Measurements from ENCODE around the gene ELOB. TPM values are rescaled to one million over a fixed set of nuclear protein-coding genes. Genes with fewer than 3 reads are reported as not detected.
A peak's percentile ranks its signal among the peaks of the same experiment; 100 is the strongest.

The ELOB gene
- total RNA-seq, 2 donors from 2014 or later = 121 to 131 TPM

- H3K27me3 Mint-ChIP-seq = no peaks in the 10 kb centered on the region
- no peaks in the 10 kb centered on the region for H3K9me3 ChIP-seq (ENCODE audit: control insufficient read depth, low read length, poor library complexity, severe bottlenecking)
- peaks cover 41% of the 10 kb centered on the region for H3K4me1 Mint-ChIP-seq
- no peak overlapping the region for H3K4me3 Mint-ChIP-seq
- no peak for DNase-seq
- peak overlapping the region; percentile 67 for H3K27ac Mint-ChIP-seq
- peaks cover 3% of the 10 kb centered on the region for H3K36me3 Mint-ChIP-seq (ENCODE audit: low read depth)
- no peak for ATAC-seq
Measured at GRCh38 chr16:2774161-2774891, 2.8 kb downstream of the ELOB start.

- H3K9me3 ChIP-seq (ENCODE audit: control insufficient read depth, low read length, poor library complexity, severe bottlenecking) = no peaks in the 10 kb centered on the region
- Mint-ChIP-seq H3K36me3 (ENCODE audit: low read depth) (peaks cover 3% of the 10 kb centered on the region), H3K4me3 (peak overlapping the region; percentile 15), H3K4me1 (peaks cover 43% of the 10 kb centered on the region), H3K27ac (peak overlapping the region; percentile 67), H3K27me3 (no peaks in the 10 kb centered on the region)
- ATAC-seq = no peak
- no peak for DNase-seq
Measured at GRCh38 chr16:2773188-2773968, 3.7 kb downstream of the ELOB start.

GRCh38 chr16:2771496-2772402, 5.3 kb downstream of the ELOB start:
- peaks cover 41% of the 10 kb centered on the region for H3K4me1 Mint-ChIP-seq
- H3K4me3 Mint-ChIP-seq = peak overlapping the region; percentile 45
- no peaks in the 10 kb centered on the region for H3K9me3 ChIP-seq (ENCODE audit: control insufficient read depth, low read length, poor library complexity, severe bottlenecking)
- no peaks in the 10 kb centered on the region for H3K27me3 Mint-ChIP-seq
- H3K36me3 Mint-ChIP-seq (ENCODE audit: low read depth) = peaks cover 7% of the 10 kb centered on the region
- no peak for ATAC-seq
- no peak for DNase-seq
- H3K27ac Mint-ChIP-seq = peak overlapping the region; percentile 89

- Mint-ChIP-seq H3K4me3 (peak overlapping the region; percentile 71), H3K4me1 (peaks cover 43% of the 10 kb centered on the region), H3K27ac (peak overlapping the region; percentile 89), H3K27me3 (no peaks in the 10 kb centered on the region), H3K36me3 (ENCODE audit: low read depth) (peaks cover 7% of the 10 kb centered on the region)
- no peaks in the 10 kb centered on the region for H3K9me3 ChIP-seq (ENCODE audit: control insufficient read depth, low read length, poor library complexity, severe bottlenecking)
- ATAC-seq (peak; percentile 35), DNase-seq (no peak)
Measured at GRCh38 chr16:2770057-2770951, 6.8 kb downstream of the ELOB start.

GRCh38 chr16:2769675-2770056, 7.4 kb downstream of the ELOB start:
- H3K4me1 Mint-ChIP-seq = peaks cover 43% of the 10 kb centered on the region
- H3K36me3 Mint-ChIP-seq (ENCODE audit: low read depth) = peaks cover 7% of the 10 kb centered on the region
- no peak for DNase-seq
- H3K9me3 ChIP-seq (ENCODE audit: control insufficient read depth, low read length, poor library complexity, severe bottlenecking) = no peaks in the 10 kb centered on the region
- H3K27ac Mint-ChIP-seq = peak overlapping the region; percentile 89
- peak overlapping the region; percentile 71 for H3K4me3 Mint-ChIP-seq
- ATAC-seq = no peak
- H3K27me3 Mint-ChIP-seq = no peaks in the 10 kb centered on the region

- no peaks in the 10 kb centered on the region for H3K9me3 ChIP-seq (ENCODE audit: control insufficient read depth, low read length, poor library complexity, severe bottlenecking)
- DNase-seq (no peak), ATAC-seq (no peak)
- Mint-ChIP-seq H3K36me3 (ENCODE audit: low read depth) (peaks cover 7% of the 10 kb centered on the region), H3K27ac (peak overlapping the region; percentile 89), H3K4me3 (peak overlapping the region; percentile 71), H3K27me3 (no peaks in the 10 kb centered on the region), H3K4me1 (peaks cover 41% of the 10 kb centered on the region)
Measured at GRCh38 chr16:2769100-2769529, 8.0 kb downstream of the ELOB start.

GRCh38 chr16:2768403-2769089, 8.5 kb downstream of the ELOB start:
- DNase-seq (no peak), ATAC-seq (no peak)
- Mint-ChIP-seq H3K4me3 (peak overlapping the region; percentile 71), H3K36me3 (ENCODE audit: low read depth) (peaks cover 9% of the 10 kb centered on the region), H3K27ac (peak overlapping the region; percentile 89), H3K4me1 (peaks cover 41% of the 10 kb centered on the region), H3K27me3 (no peaks in the 10 kb centered on the region)
- H3K9me3 ChIP-seq (ENCODE audit: control insufficient read depth, low read length, poor library complexity, severe bottlenecking) = no peaks in the 10 kb centered on the region

GRCh38 chr16:2767891-2768290, 9.2 kb downstream of the ELOB start:
- peak overlapping the region; percentile 89 for H3K27ac Mint-ChIP-seq
- H3K4me3 Mint-ChIP-seq = peak overlapping the region; percentile 58
- H3K36me3 Mint-ChIP-seq (ENCODE audit: low read depth) = peaks cover 14% of the 10 kb centered on the region
- ATAC-seq (no peak), DNase-seq (no peak)
- peaks cover 42% of the 10 kb centered on the region for H3K4me1 Mint-ChIP-seq
- H3K9me3 ChIP-seq (ENCODE audit: control insufficient read depth, low read length, poor library complexity, severe bottlenecking) = no peaks in the 10 kb centered on the region
- H3K27me3 Mint-ChIP-seq = no peaks in the 10 kb centered on the region

GRCh38 chr16:2767140-2767731, 9.8 kb downstream of the ELOB start:
- H3K9me3 ChIP-seq (ENCODE audit: control insufficient read depth, low read length, poor library complexity, severe bottlenecking) = no peaks in the 10 kb centered on the region
- DNase-seq = no peak
- Mint-ChIP-seq H3K36me3 (ENCODE audit: low read depth) (peaks cover 15% of the 10 kb centered on the region), H3K27ac (peak overlapping the region; percentile 89), H3K27me3 (no peaks in the 10 kb centered on the region), H3K4me1 (peaks cover 43% of the 10 kb centered on the region), H3K4me3 (peak overlapping the region; percentile 33)
- ATAC-seq = no peak

- no peaks in the 10 kb centered on the region for H3K9me3 ChIP-seq (ENCODE audit: control insufficient read depth, low read length, poor library complexity, severe bottlenecking)
- Mint-ChIP-seq H3K4me3 (peak overlapping the region; percentile 74), H3K27ac (peak overlapping the region; percentile 89), H3K4me1 (peaks cover 41% of the 10 kb centered on the region), H3K36me3 (ENCODE audit: low read depth) (peaks cover 18% of the 10 kb centered on the region), H3K27me3 (no peaks in the 10 kb centered on the region)
- no peak for DNase-seq
- ATAC-seq = no peak
Measured at GRCh38 chr16:2766430-2767139, 10.5 kb downstream of the ELOB start.
